OCI-LY3 (cell line): ENCODE data around the gene CHTF18.
A peak's percentile ranks its signal among the peaks of the same experiment; 100 is the strongest.

ENCODE experiments used
- H2AFZ ChIP-seq: fragments of 200-600, 300-600 bp; shearing (Covaris generic); 2 replicates; pipeline ENCODE4 v1.6.0; 2014; ENCODE audit warnings: antibody characterized with exemption, low read depth, low read length
- H3K27ac ChIP-seq: fragments of 200-600, 300-600 bp; sonication (generic); 2 replicates; pipeline ENCODE4 v1.5.1; 2014; ENCODE audit warnings: mild to moderate bottlenecking, low read length, moderate library complexity, mixed read lengths
- H3K27me3 ChIP-seq: fragments of 200-600, 300-600 bp; sonication (generic); 2 replicates; pipeline ENCODE4 v1.6.1; 2014; ENCODE audit warnings: low read depth, low read length, mixed read lengths
- H3K36me3 ChIP-seq: fragments of 200-600, 300-600 bp; sonication (generic); replicated peaks from 2 replicates; pipeline ENCODE3; 2014; ENCODE audit warnings: low read depth, low read length, mixed read lengths
- H3K4me1 ChIP-seq: fragments of 300-600, 200-600 bp; sonication (generic); 2 replicates; pipeline ENCODE4 v1.6.1; 2014; ENCODE audit warnings: low read length, mixed read lengths
- H3K4me2 ChIP-seq: fragments of 200-600, 300-600 bp; sonication (generic); 2 replicates; pipeline ENCODE4 v1.6.1; 2014; ENCODE audit warnings: low read length, mixed read lengths
- H3K4me3 ChIP-seq: fragments of 300-600, 200-600 bp; sonication (generic); 2 replicates; pipeline ENCODE4 v1.5.1; 2014; ENCODE audit warnings: antibody characterized with exemption, mild to moderate bottlenecking, low read length, moderate library complexity
- H3K79me2 ChIP-seq: fragments of 300-600, 200-600 bp; shearing (Covaris generic); 2 replicates; pipeline ENCODE4 v1.6.1; 2014; ENCODE audit warnings: mild to moderate bottlenecking, low read length, mixed read lengths
- H3K9ac ChIP-seq: fragments of 300-600, 200-600 bp; shearing (Covaris generic); 2 replicates; pipeline ENCODE4 v1.6.0; 2014; ENCODE audit warnings: mild to moderate bottlenecking, low read length, moderate library complexity
- H3K9me3 ChIP-seq: fragments of 200-600, 300-600 bp; shearing (Covaris generic); 2 replicates; pipeline ENCODE4 v1.6.1; 2014; ENCODE audit warnings: low read length, mixed read lengths; ENCODE audit not compliant: insufficient read depth
- H4K20me1 ChIP-seq: fragments of 200-600, 300-600 bp; sonication (generic); 2 replicates; pipeline ENCODE4 v1.6.1; 2016; ENCODE audit warnings: low read length, mixed read lengths; ENCODE audit not compliant: insufficient read depth
- EZH2phosphoT487 ChIP-seq: fragments of 200-600 bp; shearing (Covaris generic); IDR thresholded peaks from 2 replicates; pipeline ENCODE4 v1.6.1; 2018; ENCODE audit warnings: antibody characterized with exemption, mixed run types, low read depth
- TF ChIP-seq, protein P1 (sequence below): fragments of 200-600, 300-600 bp; sonication (generic); IDR thresholded peaks from 2 replicates; pipeline ENCODE4 v1.5.1; 2014; ENCODE audit warnings: antibody characterized with exemption, low read length, low read depth

The CHTF18 gene

DNA sequence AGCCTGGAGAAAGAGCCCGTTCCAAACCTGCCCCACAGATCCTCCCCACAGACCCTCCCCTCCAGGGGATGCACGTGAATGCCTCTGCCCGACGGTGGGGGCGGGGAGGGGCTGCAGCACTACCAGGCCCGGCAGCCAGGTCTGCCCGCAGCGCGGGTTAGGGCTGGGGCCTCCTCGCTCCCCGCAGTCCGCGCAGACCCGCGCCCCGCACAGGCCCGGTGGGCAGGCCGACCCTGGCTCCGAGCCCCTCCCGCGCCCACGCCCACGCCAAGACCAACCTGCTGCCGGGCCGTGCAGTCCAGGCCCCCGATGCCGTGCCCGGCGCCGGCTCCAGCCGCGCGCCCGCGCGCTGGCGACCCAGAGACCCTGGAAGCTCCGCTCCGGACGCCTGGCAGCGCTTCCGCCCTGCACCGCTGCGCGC lies 432 bp upstream of the CHTF18 start, which contains the start of gene RPUSD1:
TSS of gene RPUSD1 (minus strand) at position 404 of the 421 bp plus-strand sequence. CDS start 644 bp downstream, outside the sequence.
- Histone ChIP-seq H3K27ac (peak within 1 kb of the TSS; percentile 16; the same call in 1 of the 2 replicates), H3K36me3 (peaks cover 8% of the 10 kb centered on the region), H3K9me3 (no peaks in the 10 kb centered on the region), H3K9ac (peak within 1 kb of the TSS; percentile 87), H2AFZ (peak within 1 kb of the TSS; percentile 89; the same call in 1 of the 2 replicates), H3K79me2 (peaks cover 25% of the 10 kb centered on the region), H3K4me3 (peak within 1 kb of the TSS; percentile 99), H3K4me2 (peak within 1 kb of the TSS; percentile 89), H4K20me1 (no peaks in the 10 kb centered on the region), H3K27me3 (peaks cover 4% of the 10 kb centered on the region; the same call in 1 of the 2 replicates), H3K4me1 (peaks cover 12% of the 10 kb centered on the region)
- no peak for TF ChIP-seq EZH2phosphoT487
- TF ChIP-seq, protein P1, sequence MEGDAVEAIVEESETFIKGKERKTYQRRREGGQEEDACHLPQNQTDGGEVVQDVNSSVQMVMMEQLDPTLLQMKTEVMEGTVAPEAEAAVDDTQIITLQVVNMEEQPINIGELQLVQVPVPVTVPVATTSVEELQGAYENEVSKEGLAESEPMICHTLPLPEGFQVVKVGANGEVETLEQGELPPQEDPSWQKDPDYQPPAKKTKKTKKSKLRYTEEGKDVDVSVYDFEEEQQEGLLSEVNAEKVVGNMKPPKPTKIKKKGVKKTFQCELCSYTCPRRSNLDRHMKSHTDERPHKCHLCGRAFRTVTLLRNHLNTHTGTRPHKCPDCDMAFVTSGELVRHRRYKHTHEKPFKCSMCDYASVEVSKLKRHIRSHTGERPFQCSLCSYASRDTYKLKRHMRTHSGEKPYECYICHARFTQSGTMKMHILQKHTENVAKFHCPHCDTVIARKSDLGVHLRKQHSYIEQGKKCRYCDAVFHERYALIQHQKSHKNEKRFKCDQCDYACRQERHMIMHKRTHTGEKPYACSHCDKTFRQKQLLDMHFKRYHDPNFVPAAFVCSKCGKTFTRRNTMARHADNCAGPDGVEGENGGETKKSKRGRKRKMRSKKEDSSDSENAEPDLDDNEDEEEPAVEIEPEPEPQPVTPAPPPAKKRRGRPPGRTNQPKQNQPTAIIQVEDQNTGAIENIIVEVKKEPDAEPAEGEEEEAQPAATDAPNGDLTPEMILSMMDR, result no peak

DNA sequence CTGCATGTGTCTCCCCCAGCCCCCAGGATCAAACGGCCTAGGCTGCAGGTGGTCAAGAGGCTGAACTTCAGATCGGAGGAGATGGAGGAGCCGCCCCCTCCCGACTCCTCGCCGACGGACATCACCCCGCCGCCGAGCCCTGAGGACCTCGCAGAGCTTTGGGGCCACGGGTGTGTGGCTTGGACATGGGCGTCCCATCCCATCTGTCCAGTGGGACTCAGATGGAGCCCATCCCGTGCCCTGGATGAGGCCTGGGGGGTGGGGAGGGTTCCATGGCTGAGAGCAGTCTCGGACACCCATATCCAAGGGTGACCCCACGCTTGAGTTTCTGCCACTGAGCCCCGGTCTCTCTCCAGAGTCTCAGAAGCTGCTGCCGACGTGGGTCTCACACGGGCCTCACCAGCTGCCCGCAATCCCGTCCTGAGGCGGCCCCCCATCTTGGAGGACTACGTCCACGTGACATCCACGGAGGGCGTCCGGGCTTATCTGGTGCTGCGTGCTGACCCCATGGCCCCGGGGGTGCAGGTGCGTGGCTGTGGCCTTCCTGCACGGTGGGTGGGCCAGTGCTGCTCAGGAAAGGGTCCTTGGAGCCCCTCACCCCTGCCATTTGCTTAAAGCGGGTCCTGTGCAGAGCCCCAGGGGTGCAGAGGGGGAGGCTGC lies 901 bp downstream of the CHTF18 start:
- no peaks in the 10 kb centered on the region for H3K9me3 ChIP-seq
- peak overlapping the region; percentile 99 for H3K4me3 ChIP-seq
- peak overlapping the region; percentile 89 for H3K4me2 ChIP-seq
- H3K27ac ChIP-seq, result no peak overlapping the region
- no peaks in the 10 kb centered on the region for H3K27me3 ChIP-seq
- H2AFZ ChIP-seq, result no peak overlapping the region
- peaks cover 12% of the 10 kb centered on the region for H3K4me1 ChIP-seq
- H3K79me2 ChIP-seq, result peaks cover 25% of the 10 kb centered on the region
- peak overlapping the region; percentile 87 for H3K9ac ChIP-seq
- no peak for TF ChIP-seq EZH2phosphoT487
- TF ChIP-seq, protein P1, result no peak
- H3K36me3 ChIP-seq, result peaks cover 8% of the 10 kb centered on the region
- H4K20me1 ChIP-seq, result no peaks in the 10 kb centered on the region

DNA sequence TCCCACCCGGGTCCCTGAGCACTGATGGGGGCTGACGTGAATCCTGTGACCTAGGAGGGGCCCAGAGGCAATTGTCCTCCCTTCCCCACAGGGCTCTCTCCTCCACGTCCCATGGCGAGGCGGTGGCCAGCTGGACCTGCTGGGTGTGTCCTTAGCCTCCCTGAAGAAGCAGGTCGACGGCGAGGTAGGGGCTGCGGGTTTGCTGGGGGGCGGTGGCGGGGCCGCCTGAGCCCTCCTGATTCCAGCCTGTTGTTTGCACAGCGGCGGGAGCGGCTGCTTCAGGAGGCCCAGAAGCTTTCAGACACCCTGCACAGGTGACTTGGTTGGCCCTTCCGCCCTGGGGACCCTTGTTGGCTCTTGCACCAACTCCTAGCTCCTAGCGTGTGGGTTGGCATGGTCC lies 1.7 kb downstream of the CHTF18 start:
- H3K4me3 ChIP-seq, result no peak overlapping the region
- no peak overlapping the region for H3K9ac ChIP-seq
- no peak overlapping the region for H3K27ac ChIP-seq
- TF ChIP-seq, protein P1, result no peak
- no peak for TF ChIP-seq EZH2phosphoT487
- no peak overlapping the region for H2AFZ ChIP-seq
- no peak overlapping the region for H3K4me2 ChIP-seq
- no peaks in the 10 kb centered on the region for H3K27me3 ChIP-seq
- H3K79me2 ChIP-seq, result peaks cover 25% of the 10 kb centered on the region
- peaks cover 12% of the 10 kb centered on the region for H3K4me1 ChIP-seq
- no peaks in the 10 kb centered on the region for H3K9me3 ChIP-seq
- H4K20me1 ChIP-seq, result no peaks in the 10 kb centered on the region
- H3K36me3 ChIP-seq, result peaks cover 8% of the 10 kb centered on the region

DNA sequence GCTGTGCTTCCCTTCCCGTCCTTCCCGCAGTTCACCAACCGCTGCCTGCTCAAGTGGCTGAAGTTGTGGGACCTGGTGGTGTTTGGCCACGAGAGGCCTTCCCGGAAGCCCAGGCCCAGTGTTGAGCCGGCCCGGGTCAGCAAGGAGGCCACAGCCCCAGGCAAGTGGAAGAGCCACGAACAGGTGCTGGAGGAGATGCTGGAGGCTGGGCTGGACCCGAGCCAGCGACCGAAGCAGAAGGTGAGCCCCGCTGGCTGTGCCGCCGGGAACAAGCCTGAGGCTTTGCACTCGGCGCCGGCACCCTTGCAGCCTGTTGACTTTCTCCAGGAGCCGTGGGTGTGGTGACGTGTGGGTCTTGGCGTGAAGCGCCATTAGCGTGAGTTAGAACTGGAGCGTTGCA lies 2.7 kb downstream of the CHTF18 start:
- Histone ChIP-seq H3K9me3 (no peaks in the 10 kb centered on the region), H3K4me1 (peaks cover 12% of the 10 kb centered on the region), H4K20me1 (no peaks in the 10 kb centered on the region), H3K79me2 (peaks cover 25% of the 10 kb centered on the region), H3K27ac (no peak overlapping the region), H3K27me3 (no peaks in the 10 kb centered on the region), H3K9ac (no peak overlapping the region), H3K4me3 (no peak overlapping the region), H3K36me3 (peaks cover 9% of the 10 kb centered on the region), H3K4me2 (no peak overlapping the region), H2AFZ (no peak overlapping the region)
- no peak for TF ChIP-seq EZH2phosphoT487
- TF ChIP-seq, protein P1, result no peak
